ENCODE results near the gene IFNLR1. TPM values are rescaled to one million over a fixed set of nuclear protein-coding genes. Genes with fewer than 3 reads are reported as not detected.
A peak's percentile ranks its signal among the peaks of the same experiment; 100 is the strongest.

The IFNLR1 gene
- total RNA-seq, 1 experiment from 2014 or later, result 1.5 TPM

- in situ Hi-C loops (cut with HindIII; ENCODE audit: low sequenced_read_pairs), result no loop called here
- DNase-seq (ENCODE audit: low spot score), result no peak
Measured at GRCh38 chr1:24113641-24114033, 73.5 kb downstream of the IFNLR1 start.

- peak; percentile 57 for DNase-seq (ENCODE audit: low spot score)
- in situ Hi-C loops (cut with HindIII; ENCODE audit: low sequenced_read_pairs), result no loop called here
Measured at GRCh38 chr1:24111996-24112779, 74.9 kb downstream of the IFNLR1 start, which contains the start of gene MYOM3. Gene MYOM3 (minus strand): TSS chr1:24112135. CDS start chr1:24108636, 3,499 bp downstream.

GRCh38 chr1:24111262-24111995 is 75.7 kb downstream of the IFNLR1 start:
- in situ Hi-C loops (cut with HindIII; ENCODE audit: low sequenced_read_pairs), result no loop called here
- DNase-seq (ENCODE audit: low spot score), result no peak

- in situ Hi-C loops (cut with HindIII; ENCODE audit: low sequenced_read_pairs), result no loop called here
Measured at GRCh38 chr1:24110642-24111261, 76.3 kb downstream of the IFNLR1 start.

GRCh38 chr1:24109686-24110475 is 77.2 kb downstream of the IFNLR1 start:
- DNase-seq (ENCODE audit: low spot score), result no peak
- in situ Hi-C loops (cut with HindIII; ENCODE audit: low sequenced_read_pairs), result no loop called here

More at GRCh38 chr1:24110642-24111261, 76.3 kb downstream of the IFNLR1 start:
- no peak for DNase-seq (ENCODE audit: low spot score)

- DNase-seq (ENCODE audit: low spot score), result no peak
- in situ Hi-C loops (cut with HindIII; ENCODE audit: low sequenced_read_pairs), result no loop called here
Measured at GRCh38 chr1:24109166-24109483, 78.0 kb downstream of the IFNLR1 start.

- in situ Hi-C loops (cut with HindIII; ENCODE audit: low sequenced_read_pairs), result no loop called here
Measured at GRCh38 chr1:24108334-24109165, 78.5 kb downstream of the IFNLR1 start.

GRCh38 chr1:24107462-24108138 is 79.5 kb downstream of the IFNLR1 start:
- DNase-seq (ENCODE audit: low spot score), result no peak
- in situ Hi-C loops (cut with HindIII; ENCODE audit: low sequenced_read_pairs), result no loop called here

More at GRCh38 chr1:24108334-24109165, 78.5 kb downstream of the IFNLR1 start:
- no peak for DNase-seq (ENCODE audit: low spot score)

- in situ Hi-C loops (cut with HindIII; ENCODE audit: low sequenced_read_pairs), result no loop called here
- DNase-seq (ENCODE audit: low spot score), result no peak
Measured at GRCh38 chr1:24105368-24106160, 81.5 kb downstream of the IFNLR1 start.

- DNase-seq (ENCODE audit: low spot score), result no peak
- in situ Hi-C loops (cut with HindIII; ENCODE audit: low sequenced_read_pairs), result no loop called here
Measured at GRCh38 chr1:24104854-24105253, 82.2 kb downstream of the IFNLR1 start.

Other genes starting within 250 kb of the IFNLR1 start
- gene PNRC2, start 227.5 kb downstream of the IFNLR1 start, total RNA-seq (2014; rRNA removed; shearing (Covaris generic)), result 115 and 174 TPM in 2 replicates
- 49.6 and 63.2 TPM in 2 replicates for gene SRSF10, start 207.0 kb downstream of the IFNLR1 start, total RNA-seq (2014; rRNA removed; shearing (Covaris generic))
- gene MYOM3, start 75.2 kb downstream of the IFNLR1 start, total RNA-seq (2014; rRNA removed; shearing (Covaris generic)), result 0.49 and 0.54 TPM in 2 replicates
- not detected in 2 replicates for gene IL22RA1, start 44.1 kb downstream of the IFNLR1 start, total RNA-seq (2014; rRNA removed; shearing (Covaris generic))
- 1.5 and 2.6 TPM in 2 replicates for gene GRHL3, start 132.1 kb upstream of the IFNLR1 start, total RNA-seq (2014; rRNA removed; shearing (Covaris generic))
- gene STPG1, start 226.5 kb upstream of the IFNLR1 start, total RNA-seq (2014; rRNA removed; shearing (Covaris generic)), result 7.1 and 17.8 TPM in 2 replicates
- 9.0 and 12.3 TPM in 2 replicates for gene NIPAL3, start 228.5 kb upstream of the IFNLR1 start, total RNA-seq (2014; rRNA removed; shearing (Covaris generic))